ENCODE measurements around the gene MCF2L.

MCF2L gene

GRCh38 chr13:113074876-113075275 lies 105.9 kb downstream of the MCF2L start:
- H3K4me3 ChIP-seq (ENCODE audit: insufficient read depth, low read length, poor library complexity, severe bottlenecking): no peak overlapping the region
- no peak overlapping the region for H3K4me2 ChIP-seq (ENCODE audit: low read depth, low read length, poor library complexity, severe bottlenecking)
- H2AFZ ChIP-seq (ENCODE audit: low read depth, low read length, severe bottlenecking): no peak overlapping the region
- H3F3A ChIP-seq (ENCODE audit: insufficient read depth): no peaks in the 10 kb centered on the region
- TF ChIP-seq EZH2phosphoT487 (conservative IDR thresholded peaks at IDR 0.05; ENCODE audit: low read length): no peak
- TF ChIP-seq, protein P1, sequence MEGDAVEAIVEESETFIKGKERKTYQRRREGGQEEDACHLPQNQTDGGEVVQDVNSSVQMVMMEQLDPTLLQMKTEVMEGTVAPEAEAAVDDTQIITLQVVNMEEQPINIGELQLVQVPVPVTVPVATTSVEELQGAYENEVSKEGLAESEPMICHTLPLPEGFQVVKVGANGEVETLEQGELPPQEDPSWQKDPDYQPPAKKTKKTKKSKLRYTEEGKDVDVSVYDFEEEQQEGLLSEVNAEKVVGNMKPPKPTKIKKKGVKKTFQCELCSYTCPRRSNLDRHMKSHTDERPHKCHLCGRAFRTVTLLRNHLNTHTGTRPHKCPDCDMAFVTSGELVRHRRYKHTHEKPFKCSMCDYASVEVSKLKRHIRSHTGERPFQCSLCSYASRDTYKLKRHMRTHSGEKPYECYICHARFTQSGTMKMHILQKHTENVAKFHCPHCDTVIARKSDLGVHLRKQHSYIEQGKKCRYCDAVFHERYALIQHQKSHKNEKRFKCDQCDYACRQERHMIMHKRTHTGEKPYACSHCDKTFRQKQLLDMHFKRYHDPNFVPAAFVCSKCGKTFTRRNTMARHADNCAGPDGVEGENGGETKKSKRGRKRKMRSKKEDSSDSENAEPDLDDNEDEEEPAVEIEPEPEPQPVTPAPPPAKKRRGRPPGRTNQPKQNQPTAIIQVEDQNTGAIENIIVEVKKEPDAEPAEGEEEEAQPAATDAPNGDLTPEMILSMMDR (IDR thresholded peaks at IDR 0.05; ENCODE audit: insufficient read depth, low read length, poor library complexity, severe bottlenecking): no peak
- no peaks in the 10 kb centered on the region for H3K27me3 ChIP-seq (ENCODE audit: low read length)
- no peaks in the 10 kb centered on the region for H3K9me3 ChIP-seq (ENCODE audit: insufficient read depth, low read length)
- H3K27ac ChIP-seq (ENCODE audit: low read depth, low read length): no peak overlapping the region
- H4K20me1 ChIP-seq (ENCODE audit: low read depth, low read length): no peaks in the 10 kb centered on the region
- no peaks in the 10 kb centered on the region for H3K36me3 ChIP-seq (ENCODE audit: low read length)
- H3K9me2 ChIP-seq (replicated peaks; ENCODE audit: insufficient read depth, low read length): no peaks in the 10 kb centered on the region
- H3K9ac ChIP-seq (ENCODE audit: low read length): no peak overlapping the region
- H3K79me2 ChIP-seq (ENCODE audit: insufficient read depth, low read length): no peaks in the 10 kb centered on the region

DNA sequence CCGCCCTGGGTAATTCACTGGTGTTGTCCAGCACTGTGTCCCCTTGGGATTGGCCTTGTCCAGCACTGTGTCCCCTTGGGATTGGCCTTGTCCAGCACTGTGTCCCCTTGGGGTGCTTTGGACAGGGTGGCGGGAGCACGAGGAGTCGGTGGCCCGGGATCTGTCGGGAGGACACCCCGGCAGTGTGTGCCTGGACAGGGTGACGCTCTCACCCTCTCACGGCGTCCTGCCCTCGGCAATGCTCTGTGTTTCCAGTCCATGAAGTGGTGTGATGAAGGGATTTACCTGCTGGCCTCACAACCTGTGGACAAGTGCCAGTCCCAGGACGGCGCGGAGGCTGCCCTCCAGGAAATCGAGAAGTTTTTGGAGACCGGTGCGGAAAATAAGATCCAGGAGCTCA lies 106.7 kb downstream of the MCF2L start:
- no peaks in the 10 kb centered on the region for H3K36me3 ChIP-seq (ENCODE audit: low read length)
- H3K27ac ChIP-seq (ENCODE audit: low read depth, low read length): no peak overlapping the region
- H2AFZ ChIP-seq (ENCODE audit: low read depth, low read length, severe bottlenecking): no peak overlapping the region

GRCh38 chr13:113076681-113077401 lies 107.8 kb downstream of the MCF2L start:
- H3K27me3 ChIP-seq (ENCODE audit: low read length): no peaks in the 10 kb centered on the region
- no peak for TF ChIP-seq EZH2phosphoT487 (conservative IDR thresholded peaks at IDR 0.05; ENCODE audit: low read length)
- TF ChIP-seq, protein P1 (IDR thresholded peaks at IDR 0.05; ENCODE audit: insufficient read depth, low read length, poor library complexity, severe bottlenecking): no peak

More for the DNA sequence above, 106.7 kb downstream of the MCF2L start:
- no peaks in the 10 kb centered on the region for H3K9me3 ChIP-seq (ENCODE audit: insufficient read depth, low read length)
- TF ChIP-seq, protein P1 (IDR thresholded peaks at IDR 0.05; ENCODE audit: insufficient read depth, low read length, poor library complexity, severe bottlenecking): no peak
- no peak for TF ChIP-seq EZH2phosphoT487 (conservative IDR thresholded peaks at IDR 0.05; ENCODE audit: low read length)
- no peaks in the 10 kb centered on the region for H3F3A ChIP-seq (ENCODE audit: insufficient read depth)
- no peak overlapping the region for H3K9ac ChIP-seq (ENCODE audit: low read length)
- no peaks in the 10 kb centered on the region for H4K20me1 ChIP-seq (ENCODE audit: low read depth, low read length)
- no peaks in the 10 kb centered on the region for H3K27me3 ChIP-seq (ENCODE audit: low read length)
- H3K79me2 ChIP-seq (ENCODE audit: insufficient read depth, low read length): no peaks in the 10 kb centered on the region
- H3K9me2 ChIP-seq (replicated peaks; ENCODE audit: insufficient read depth, low read length): no peaks in the 10 kb centered on the region
- no peak overlapping the region for H3K4me3 ChIP-seq (ENCODE audit: insufficient read depth, low read length, poor library complexity, severe bottlenecking)
- H3K4me2 ChIP-seq (ENCODE audit: low read depth, low read length, poor library complexity, severe bottlenecking): no peak overlapping the region

More at GRCh38 chr13:113076681-113077401, 107.8 kb downstream of the MCF2L start:
- H2AFZ ChIP-seq (ENCODE audit: low read depth, low read length, severe bottlenecking): no peak overlapping the region
- no peak overlapping the region for H3K4me3 ChIP-seq (ENCODE audit: insufficient read depth, low read length, poor library complexity, severe bottlenecking)
- H4K20me1 ChIP-seq (ENCODE audit: low read depth, low read length): no peaks in the 10 kb centered on the region
- no peaks in the 10 kb centered on the region for H3K9me3 ChIP-seq (ENCODE audit: insufficient read depth, low read length)
- H3K79me2 ChIP-seq (ENCODE audit: insufficient read depth, low read length): no peaks in the 10 kb centered on the region
- H3K4me2 ChIP-seq (ENCODE audit: low read depth, low read length, poor library complexity, severe bottlenecking): no peak overlapping the region
- no peaks in the 10 kb centered on the region for H3K9me2 ChIP-seq (replicated peaks; ENCODE audit: insufficient read depth, low read length)
- H3K9ac ChIP-seq (ENCODE audit: low read length): no peak overlapping the region
- H3K27ac ChIP-seq (ENCODE audit: low read depth, low read length): no peak overlapping the region
- H3F3A ChIP-seq (ENCODE audit: insufficient read depth): no peaks in the 10 kb centered on the region
- H3K36me3 ChIP-seq (ENCODE audit: low read length): no peaks in the 10 kb centered on the region
